Activated T-cell treated with anti-CD3 and anti-CD28 coated beads for 48 hours (primary cell): ENCODE data around the gene AKAP13.

ENCODE experiments used
- DNase-seq: peaks from one replicate; pipeline ENCODE4 v3.0.0-alpha.2; 2020; ENCODE audit warnings: low read depth

The AKAP13 gene

GRCh38 chr15:85536341-85536740 lies 155.9 kb downstream of the AKAP13 start:
- DNase-seq = no peak

GRCh38 chr15:85539491-85539890 lies 159.1 kb downstream of the AKAP13 start:
- no peak for DNase-seq

- no peak for DNase-seq
Measured at GRCh38 chr15:85540085-85540797, 159.8 kb downstream of the AKAP13 start.

GRCh38 chr15:85541744-85542143 lies 161.3 kb downstream of the AKAP13 start:
- peak; percentile 13 for DNase-seq

- DNase-seq = no peak
Measured at GRCh38 chr15:85542488-85542887, 162.1 kb downstream of the AKAP13 start.

- no peak for DNase-seq
Measured at GRCh38 chr15:85542895-85543331, 162.5 kb downstream of the AKAP13 start.

GRCh38 chr15:85543741-85544155 lies 163.3 kb downstream of the AKAP13 start:
- DNase-seq = peak; percentile 15

- no peak for DNase-seq
Measured at GRCh38 chr15:85545185-85545584, 164.8 kb downstream of the AKAP13 start.

GRCh38 chr15:85545752-85546151 lies 165.3 kb downstream of the AKAP13 start:
- DNase-seq = no peak

- no peak for DNase-seq
Measured at GRCh38 chr15:85547386-85547785, 167.0 kb downstream of the AKAP13 start.

GRCh38 chr15:85550283-85550682 lies 169.9 kb downstream of the AKAP13 start:
- no peak for DNase-seq

GRCh38 chr15:85551221-85551832 lies 170.9 kb downstream of the AKAP13 start:
- DNase-seq = no peak

- no peak for DNase-seq
Measured at GRCh38 chr15:85554852-85555521, 174.6 kb downstream of the AKAP13 start.

- DNase-seq = no peak
Measured at GRCh38 chr15:85555875-85556617, 175.6 kb downstream of the AKAP13 start.

- DNase-seq = no peak
Measured at GRCh38 chr15:85556618-85556895, 176.2 kb downstream of the AKAP13 start.

GRCh38 chr15:85557385-85557784 lies 177.0 kb downstream of the AKAP13 start:
- no peak for DNase-seq

- no peak for DNase-seq
Measured at GRCh38 chr15:85558848-85559247, 178.4 kb downstream of the AKAP13 start.

- DNase-seq = no peak
Measured at GRCh38 chr15:85559530-85559929, 179.1 kb downstream of the AKAP13 start.

- DNase-seq = no peak
Measured at GRCh38 chr15:85562824-85563223, 182.4 kb downstream of the AKAP13 start.

- no peak for DNase-seq
Measured at GRCh38 chr15:85563328-85563727, 182.9 kb downstream of the AKAP13 start.

GRCh38 chr15:85563731-85564130 lies 183.3 kb downstream of the AKAP13 start:
- DNase-seq = no peak

- no peak for DNase-seq
Measured at GRCh38 chr15:85564686-85565085, 184.3 kb downstream of the AKAP13 start.
